Stimulated activated naive CD4-positive, alpha-beta T cell (primary cell): ENCODE results near the gene LMF1.
"Not testable (repeated sequence)": the region's sequence is repeated elsewhere in the genome, so short reads cannot be mapped to it uniquely, and the experiment has no call there.

Source experiments
- DNase-seq, 6 experiments: peaks; one replicate each; lab custom pipeline; 2025; lab: John Stamatoyannopoulos, UW

Gene LMF1

DNA sequence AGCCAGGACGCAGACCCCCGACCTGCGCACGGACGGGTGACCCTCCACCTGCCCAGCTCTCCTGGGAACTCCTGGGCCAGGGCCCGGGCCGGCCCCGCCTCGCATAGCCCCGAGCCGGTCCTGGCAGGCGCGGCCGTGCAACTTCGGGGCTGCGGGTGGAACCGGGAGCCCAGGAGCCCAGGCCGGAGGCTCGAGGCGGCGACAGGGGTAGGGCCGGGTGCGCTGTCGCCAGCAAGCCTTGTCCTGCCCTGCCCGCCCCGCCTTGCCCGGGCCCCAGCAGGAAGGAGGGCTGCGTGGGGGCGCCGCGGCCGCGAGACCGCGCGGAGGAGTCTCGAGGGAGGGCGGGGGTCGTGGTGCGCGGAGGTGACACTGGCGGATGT, 408 bp downstream of the LMF1 start:
- no peak for DNase-seq

DNA sequence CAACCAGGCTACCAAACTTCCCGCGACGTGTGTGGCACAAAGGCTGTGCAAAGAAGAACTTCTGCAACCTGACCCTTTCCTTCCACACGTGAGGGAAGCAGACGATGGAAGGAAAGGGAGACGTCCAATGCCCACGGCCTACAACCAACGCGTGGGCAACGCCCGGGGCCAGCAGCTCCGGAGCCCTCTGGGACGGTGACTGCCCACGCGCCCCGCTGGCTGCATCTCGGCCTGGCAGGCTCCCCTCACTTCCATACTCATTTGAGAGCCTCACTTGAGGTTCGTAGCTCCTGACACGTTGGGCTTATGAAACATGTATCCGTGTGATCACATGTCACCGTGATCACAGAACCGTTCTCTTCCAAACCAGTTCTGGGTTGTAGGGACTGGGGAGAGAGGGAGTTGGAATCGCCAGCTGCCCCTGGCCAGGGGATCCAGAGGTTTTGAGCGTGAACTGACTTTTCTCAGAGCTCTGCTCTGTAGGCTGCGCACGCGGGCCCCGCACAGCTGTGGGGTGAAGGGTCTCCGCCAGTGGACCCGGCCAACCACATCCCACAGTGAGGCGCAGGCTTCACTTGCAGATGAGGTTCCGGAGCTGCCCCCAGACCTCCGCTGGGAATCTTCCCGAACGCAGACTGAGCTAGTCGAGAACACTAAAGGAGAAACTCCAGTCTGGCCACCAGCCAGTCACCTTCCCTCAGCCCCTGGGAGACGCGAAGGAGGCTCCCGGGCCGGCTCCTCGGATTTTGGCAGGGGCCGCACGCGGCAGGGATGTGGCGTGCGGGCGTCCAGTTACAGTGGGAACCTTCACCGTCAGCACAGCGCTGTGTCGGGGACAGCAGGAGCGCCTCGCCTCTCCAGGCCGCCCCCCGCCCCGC, 1.0 kb downstream of the LMF1 start:
- no peak for DNase-seq

DNA sequence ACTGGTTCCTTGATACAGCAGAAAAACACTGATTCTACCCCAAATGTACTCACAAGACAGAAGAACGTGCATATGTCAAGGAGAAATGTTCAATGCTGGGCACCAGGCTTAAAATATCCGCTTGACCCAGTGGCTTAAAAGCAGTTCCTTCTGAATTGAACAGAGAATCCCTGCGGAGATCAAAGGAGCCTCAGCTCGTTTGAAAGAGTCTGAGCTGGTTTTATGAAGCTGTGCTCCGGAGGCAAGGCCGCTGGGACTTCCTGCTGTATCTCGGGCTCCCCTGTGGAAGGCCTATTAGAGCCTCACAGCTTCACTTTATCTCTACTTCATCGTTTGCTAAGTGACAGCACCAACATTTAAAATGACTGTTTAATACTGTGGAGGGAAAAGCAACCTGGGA, 2.2 kb downstream of the LMF1 start:
- DNase-seq: peak in 2 of 6 experiments; percentile 11

DNA sequence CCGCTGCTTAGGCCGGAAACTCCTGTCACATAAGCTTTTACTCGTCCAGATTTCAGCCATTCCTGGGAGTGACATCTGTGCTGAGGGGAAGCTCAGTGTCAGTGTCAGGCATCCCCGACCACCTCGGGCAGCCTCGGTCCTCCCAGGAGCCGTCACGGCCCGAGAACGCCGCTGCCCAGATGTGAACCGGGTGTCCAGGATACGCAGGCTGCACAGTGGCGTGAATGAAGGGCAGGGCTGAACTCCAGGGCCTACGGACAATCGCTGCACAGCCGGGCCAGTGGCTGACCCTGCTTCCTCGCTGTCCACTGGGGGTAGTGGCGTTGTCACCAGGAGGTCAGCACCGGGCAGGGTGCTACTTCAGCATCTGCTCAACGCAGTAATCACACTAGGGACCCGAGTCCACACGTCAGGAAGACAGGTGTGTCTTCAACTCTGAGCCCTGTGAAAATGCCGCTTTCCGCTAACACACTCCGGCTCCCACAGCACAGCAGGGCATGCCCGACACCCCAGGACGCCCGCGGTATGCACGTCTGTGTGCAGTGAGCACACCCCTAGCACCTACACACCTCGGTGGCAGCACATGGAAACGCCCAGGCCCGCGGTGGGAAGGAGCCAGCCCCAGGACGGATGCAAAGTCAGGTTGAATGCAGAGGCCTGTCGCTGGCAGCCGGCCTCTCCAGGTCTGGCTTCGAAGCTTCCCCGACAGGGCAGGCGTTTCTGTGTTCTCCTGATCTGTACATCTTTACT, 3.1 kb downstream of the LMF1 start:
- DNase-seq: no peak

DNA sequence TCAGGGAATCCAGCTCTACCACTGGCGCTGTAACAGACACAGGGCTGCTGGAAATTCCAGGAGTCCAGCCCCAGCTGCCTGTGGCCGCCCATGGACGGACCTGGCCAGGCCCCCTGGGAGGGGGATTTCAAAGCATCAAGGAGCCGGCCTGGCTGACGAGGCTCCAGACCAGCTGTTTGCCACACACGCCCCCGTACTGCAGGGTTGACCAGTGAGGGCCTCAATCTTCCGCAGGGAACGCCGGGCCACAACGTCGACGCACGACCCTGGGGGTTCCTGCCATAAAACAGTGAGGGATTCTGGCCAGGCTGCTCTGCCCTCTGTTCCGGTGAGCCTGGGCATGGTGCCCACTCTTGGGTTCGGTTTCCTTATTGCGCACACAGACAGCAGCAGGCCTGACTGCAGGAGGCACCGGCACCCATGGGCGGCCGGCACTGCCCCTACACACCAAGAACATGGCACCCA, 3.7 kb downstream of the LMF1 start:
- no peak for DNase-seq

DNA sequence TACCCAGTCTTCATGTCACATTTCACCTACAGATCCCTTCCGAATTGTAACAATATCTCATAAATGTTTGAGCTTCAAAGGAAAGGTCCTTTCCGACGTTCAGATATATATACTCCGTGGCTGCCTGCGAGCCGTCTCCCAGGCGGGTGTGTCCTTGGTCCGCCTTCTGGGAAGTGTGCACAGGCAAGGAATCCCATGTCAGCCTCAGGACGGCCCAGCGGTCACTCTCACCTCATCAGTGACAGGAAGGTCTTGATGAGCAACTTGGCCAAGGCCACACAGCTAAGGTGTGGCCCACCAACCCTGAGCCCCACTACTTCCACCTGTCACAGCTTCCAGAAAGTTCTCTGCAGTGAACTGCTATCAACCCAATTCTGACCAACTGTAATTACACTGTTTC, 4.3 kb downstream of the LMF1 start:
- DNase-seq: no peak

DNA sequence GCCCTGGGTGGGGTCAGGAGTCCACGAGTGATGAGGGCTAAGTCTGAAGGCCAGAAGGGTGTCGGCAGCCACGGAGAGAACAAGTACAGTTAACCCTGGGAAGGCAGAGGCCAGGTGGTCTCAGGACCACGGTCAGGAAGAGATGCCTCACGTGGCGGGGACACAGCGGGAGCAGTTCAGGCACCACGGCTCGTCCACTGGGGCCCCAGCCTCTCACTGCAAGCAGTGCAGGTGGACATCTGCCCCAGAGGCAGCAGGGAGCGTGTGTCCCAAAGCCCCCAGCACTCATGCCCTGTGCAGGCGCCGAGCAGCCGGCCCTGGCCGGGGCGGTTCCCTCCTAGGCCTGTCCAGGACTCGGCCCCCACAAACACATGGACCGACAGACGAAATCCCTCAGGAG, 4.7 kb downstream of the LMF1 start:
- no peak for DNase-seq

DNA sequence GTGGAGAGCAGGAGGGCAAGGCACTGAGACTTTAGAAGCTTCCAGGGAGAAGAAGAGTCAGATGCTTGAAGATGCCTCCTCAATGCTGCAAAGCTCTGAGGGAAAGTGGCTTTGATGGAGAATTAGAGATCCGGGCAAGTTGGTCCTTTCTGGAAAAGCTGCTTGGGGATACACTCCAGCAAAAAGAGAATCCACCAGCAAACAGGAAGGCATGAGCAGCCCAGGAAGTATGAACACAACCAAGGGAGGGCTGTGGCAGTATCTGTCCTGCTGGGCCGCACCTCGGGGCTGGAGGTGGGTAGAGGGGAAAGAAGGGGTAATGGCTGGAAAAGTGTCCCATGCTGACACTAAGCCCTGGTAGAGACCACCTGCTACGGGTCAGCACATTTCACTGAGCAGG, 5.3 kb downstream of the LMF1 start:
- no peak for DNase-seq

DNA sequence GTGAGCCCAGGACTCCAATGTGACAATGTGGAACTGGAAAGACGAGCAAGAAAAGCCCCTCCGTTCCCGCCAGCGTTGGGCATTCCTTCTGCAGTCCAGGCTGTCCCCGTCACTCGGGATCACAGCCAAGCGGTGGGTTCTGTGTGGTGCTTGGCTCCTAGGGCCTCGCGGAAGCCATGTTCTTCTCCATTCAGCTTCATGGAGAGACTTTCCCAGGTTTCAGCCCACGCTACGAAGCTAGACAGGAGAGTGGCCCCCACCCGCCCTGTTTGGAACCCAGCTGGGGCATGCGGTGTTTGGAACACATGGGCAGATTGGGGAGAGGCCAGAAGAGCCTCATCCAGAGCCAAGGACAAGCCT, 5.8 kb downstream of the LMF1 start:
- DNase-seq: no peak

DNA sequence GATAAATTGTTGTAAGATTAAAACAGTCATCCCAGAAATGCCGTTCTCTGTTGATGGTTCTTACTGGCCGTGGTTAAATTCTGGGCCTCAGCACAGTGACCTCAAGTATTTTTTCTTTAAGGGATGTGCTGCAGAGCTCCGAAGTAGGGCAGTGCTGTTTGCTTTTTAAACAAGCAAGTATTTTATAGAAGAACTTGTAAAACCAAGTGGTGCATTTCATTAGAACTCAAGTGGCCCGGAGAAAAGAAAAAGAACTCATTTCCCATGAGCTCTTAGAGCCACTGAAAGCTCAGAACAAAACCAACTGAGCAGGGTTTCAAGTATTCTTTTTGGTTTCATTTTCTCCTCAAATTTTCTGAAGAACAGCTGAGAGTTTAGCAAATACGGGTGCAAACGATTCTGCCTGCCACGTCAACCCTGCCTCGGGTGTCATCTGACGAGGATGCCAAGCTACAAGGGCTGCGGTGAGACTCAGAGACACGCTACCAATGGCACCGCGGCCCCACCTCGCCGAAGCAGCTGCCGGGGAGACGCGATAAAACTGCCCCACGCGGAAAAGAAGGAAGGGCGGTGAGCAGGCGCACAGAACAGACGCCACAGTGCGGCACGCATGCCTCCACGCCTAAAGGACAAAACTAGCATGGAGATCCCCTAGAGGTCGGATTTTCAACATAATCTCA, 6.3 kb downstream of the LMF1 start:
- DNase-seq: peak; percentile 16 to 79 (median 56)

DNA sequence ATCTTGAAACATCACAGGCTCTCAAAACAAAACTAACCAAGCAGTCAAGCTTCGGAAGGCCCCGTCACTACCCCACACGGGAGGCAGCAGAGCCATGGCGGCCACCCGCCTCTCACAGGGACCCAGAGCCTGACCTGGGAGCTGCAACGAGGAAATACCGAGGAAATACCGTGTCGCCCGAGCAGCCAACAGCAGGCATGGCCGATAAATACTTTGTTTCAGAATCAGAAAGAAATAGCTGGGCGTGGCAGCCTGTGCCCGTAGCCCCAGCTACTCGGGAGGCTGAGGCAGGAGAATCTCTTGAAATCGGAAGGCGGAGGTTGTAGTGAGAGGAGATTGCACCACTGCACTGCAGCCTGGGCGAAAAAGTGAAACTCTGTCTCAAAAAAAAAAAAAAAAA, 6.9 kb downstream of the LMF1 start:
- DNase-seq: no peak

DNA sequence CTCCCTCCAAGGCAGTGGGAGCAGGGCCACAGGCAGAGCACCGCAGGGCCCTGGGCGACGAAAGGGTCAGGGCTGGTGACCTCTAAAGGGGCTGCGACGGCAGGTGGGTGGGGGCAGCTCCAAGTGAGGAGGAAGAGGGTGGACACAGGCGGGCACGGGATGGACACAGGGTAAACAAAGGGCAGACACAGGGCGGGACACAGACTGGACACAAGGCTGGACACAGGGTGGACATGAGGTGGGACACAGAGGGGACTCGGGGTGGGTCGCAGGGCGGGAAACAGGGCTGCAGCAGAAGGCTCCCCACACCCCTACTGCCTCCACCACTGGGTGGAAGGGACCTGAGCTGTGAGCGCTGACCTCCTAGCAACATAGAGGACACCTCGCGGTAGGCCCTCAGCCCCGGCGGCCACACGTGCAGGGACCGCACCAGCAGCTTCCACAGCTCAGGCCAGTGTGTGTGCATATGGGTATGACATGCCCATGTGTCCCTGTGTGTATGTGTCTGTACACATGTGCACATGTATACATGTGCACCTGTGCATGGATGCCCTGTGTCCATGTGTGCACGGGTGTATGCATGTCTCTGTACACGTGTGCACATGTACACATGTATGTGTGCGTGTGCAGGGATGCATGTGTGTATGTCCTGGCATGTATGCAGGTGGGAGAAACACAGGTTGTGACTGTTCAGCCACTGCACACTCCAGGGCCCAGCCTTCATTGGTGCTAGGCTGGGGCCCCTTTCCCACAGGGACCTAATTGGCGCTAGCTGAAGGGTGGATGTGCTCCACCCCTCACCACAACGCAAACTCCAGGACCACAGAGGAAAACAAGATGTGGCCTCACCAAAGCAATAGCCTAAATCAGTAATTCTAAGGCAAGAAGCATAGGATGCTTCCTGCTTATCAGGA, 7.6 kb downstream of the LMF1 start:
- no peak for DNase-seq

DNA sequence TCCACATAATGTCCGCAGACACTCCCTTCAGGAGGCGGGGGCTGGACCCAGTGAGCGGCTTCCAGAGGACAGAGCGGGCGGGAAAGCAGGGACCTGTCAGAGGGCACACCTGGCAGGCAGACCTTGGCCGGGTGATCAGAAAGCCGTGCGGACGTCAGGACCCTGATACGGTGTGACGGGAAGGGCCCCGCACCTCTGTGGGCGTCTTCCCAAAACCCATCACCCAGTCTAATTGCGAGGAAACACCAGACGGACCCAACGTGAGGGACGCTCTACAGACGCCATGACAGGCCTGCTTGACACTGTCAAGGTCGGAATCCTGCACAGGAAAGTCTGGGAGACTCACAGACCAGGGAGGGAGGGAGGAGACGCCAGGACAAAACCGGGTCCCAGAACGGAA, 8.4 kb downstream of the LMF1 start:
- no peak for DNase-seq

DNA sequence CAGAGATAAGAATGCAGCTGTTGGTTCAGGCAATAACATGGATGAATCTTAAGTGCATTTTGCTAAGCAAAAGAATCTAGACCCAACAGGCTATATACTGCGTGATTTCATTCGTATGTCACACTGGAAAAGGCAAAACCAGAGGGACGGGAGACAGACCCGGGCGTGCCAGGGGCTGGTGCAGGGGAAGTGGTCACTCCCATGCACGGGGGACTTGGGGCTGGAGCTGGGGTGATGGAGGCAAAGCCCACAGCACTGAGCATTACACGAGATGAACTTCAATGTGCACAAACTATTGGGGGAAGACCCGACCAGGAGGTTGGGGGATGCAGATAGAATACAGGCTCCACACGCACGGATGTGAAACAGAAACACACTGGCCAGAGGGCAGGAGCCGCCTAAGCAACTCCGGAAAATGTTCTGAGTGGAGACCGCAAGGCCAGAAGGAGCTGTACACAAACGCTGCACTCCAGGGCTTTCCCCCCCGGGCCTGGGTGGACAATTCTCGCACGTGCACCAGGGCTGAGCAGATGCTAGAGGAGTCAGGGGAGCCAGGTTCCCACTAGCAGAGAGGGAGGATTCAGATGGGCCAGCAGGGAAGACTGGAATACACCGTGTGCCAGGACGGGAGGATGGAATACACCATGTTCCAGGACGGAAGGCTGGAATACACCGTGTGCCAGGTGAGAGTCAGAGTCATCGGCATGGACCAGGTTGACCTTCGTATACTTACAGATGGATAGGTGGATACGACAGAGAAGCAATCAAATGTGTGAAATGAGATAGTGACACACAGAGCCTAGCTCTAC, 11.3 kb downstream of the LMF1 start:
- DNase-seq: no peak

DNA sequence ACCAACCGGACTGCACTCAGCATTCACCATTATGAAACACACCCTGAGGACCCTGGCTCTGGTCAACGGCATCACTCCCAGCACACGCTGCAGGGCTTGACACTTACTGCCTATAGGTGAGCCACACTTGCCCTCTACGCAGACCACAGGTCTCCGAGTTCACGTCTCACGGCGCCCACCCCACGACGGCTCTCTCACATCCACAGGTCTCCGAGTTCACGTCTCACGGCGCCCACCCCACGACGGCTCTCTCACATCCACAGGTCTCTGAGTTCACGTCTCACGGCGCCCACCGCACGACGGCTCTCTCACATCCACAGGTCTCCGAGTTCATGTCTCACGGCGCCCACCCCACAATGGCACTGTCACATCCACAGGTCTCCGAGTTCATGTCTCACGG, 15.0 kb downstream of the LMF1 start:
- DNase-seq: not testable (repeated sequence)

DNA sequence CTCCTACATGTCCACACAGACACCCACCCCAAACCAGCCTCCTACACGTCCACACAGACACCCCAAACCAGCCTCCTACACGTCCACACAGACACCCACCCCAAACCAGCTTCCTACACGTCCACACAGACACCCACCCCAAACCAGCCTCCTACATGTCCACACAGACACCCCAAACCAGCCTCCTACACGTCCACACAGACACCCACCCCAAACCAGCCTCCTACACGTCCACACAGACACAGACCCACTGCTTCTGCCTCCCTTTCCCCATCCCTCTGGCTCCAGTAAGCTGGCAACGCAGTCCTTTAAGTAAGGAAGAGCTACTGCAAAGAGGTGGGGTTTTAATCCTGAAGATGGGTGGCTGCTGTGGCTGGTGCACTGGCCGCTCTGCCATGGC, 17.0 kb downstream of the LMF1 start:
- DNase-seq: not testable (repeated sequence)

DNA sequence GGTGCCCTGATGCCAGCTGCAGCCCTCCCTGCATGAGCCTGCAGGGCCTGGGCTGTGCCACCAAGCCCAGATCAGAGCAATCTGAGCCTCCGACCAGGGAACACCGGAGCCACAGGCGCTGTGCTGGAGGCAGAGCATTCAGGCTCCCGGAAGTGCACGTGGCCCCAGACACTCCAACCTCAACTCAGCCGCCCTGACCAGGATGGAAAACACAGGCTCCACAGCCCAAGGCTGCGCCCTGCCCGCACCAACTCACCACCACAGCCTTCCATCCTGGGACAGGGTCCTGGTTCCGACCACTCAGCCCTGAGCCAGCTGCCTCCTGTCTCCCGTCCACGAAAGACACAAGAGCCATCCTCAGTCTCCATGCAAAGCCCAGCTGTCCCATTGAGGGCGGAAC, 18.5 kb downstream of the LMF1 start:
- DNase-seq: no peak

DNA sequence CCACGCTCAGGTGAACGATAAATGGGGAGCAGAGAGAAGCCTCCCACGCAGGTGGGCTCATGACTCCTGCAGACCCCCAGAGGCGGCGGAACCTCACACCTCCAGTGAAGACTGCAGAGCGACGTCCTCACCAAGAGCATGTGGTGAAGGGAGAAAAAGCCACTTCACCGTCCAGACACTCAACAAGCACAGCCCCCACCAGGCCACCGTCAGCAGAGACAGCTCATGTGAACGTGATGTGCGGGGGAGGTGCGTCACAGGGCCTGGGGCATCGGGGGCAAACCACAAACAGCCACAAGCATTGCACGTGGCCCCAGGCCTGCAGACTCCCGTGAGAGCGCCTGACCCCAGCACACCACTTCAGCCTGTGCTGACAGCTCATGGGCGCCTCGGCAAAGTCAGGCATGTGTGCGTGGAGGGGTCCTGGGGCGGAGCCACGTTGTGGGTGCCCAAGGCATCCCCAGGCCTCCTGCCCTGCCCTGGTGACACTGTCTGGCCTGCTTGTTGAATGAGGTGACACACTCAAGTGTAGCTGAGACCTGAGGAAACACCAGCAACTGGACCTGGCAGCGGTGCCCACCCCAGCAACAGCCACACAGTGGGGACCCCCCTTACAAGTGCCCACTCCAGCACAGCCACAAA, 19.0 kb downstream of the LMF1 start:
- DNase-seq: no peak

DNA sequence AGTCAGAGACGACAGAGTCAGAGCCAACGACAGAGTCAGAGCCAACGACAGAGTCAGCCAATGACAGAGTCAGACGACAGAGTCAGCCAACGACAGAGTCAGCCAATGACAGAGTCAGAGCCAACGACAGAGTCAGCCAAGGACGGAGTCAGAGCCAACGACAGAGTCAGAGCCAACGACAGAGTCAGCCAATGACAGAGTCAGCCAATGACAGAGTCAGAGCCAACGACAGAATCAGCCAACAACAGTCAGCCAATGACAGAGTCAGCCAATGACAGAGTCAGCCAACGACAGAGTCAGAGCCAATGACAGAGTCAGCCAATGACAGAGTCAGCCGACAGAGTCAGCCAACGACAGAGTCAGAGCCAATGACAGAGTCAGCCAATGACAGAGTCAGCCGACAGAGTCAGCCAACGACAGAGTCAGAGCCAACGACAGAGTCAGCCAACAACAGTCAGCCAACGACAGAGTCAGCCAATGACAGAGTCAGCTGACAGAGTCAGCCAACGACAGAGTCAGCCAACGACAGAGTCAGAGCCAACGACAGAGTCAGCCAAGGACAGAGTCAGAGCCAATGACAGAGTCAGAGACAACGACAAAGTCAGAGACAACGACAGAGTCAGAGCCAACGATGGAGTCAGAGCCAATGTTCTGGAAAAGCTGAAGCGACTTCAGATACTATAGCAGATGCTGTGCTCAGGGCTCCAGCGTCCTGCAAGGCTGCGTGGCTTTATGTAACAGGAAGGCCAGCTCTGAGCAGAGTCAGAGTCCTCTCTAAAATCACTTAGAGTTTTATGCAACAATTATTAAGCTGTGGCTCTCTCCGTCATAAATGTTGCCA, 19.8 kb downstream of the LMF1 start:
- DNase-seq: not testable (repeated sequence)
